Esophagus squamous epithelium (tissue), 4 donors: ENCODE measurements around the gene DET1.

Experiments
- CTCF ChIP-seq, 6 experiments: fragments of 450-650 bp in 4 of 6; fragments of 200-600 bp in 2 of 6; sonication (generic) in 2 of 6; IDR thresholded peaks; one replicate each; pipeline ENCODE4 v1.5.1; 2016 to 2019; ENCODE audit warnings: antibody characterized with exemption in 6 of 6, mild to moderate bottlenecking in 4 of 6, moderate library complexity in 4 of 6
- POLR2A ChIP-seq, 4 donors: fragments of 450-650 bp; IDR thresholded peaks; one replicate each; pipeline ENCODE4 v1.6.1; 2017; ENCODE audit warnings: antibody characterized with exemption in 4 of 4, mild to moderate bottlenecking in 4 of 4, moderate library complexity in 3 of 4

GRCh38 chr15:88580532-88580931 is 34.1 kb upstream of the DET1 start:
- no peak for TF ChIP-seq POLR2A (IDR thresholded peaks at IDR 0.05)
- no peak for TF ChIP-seq CTCF (IDR thresholded peaks at IDR 0.05)
